Mesothelial cell of epicardium (in vitro differentiated cells): ENCODE data around the gene COL19A1. TPM values are rescaled to one million over a fixed set of nuclear protein-coding genes. Genes with fewer than 3 reads are reported as not detected.

Source experiments
- DNase-seq, 2 experiments: peaks; one replicate each; pipeline ENCODE4 v3.0.0; 2021; ENCODE audit warnings: low spot score in 2 of 2; ENCODE audit not compliant: unreplicated experiment in 2 of 2
- H3K27ac Mint-ChIP-seq: 2 replicates; pipeline ENCODE4 v1.8.0; 2021; ENCODE audit warnings: mixed read lengths
- H3K27me3 Mint-ChIP-seq: 2 replicates; pipeline ENCODE4 v1.8.0; 2021; ENCODE audit warnings: low read depth, mixed read lengths
- H3K36me3 Mint-ChIP-seq: 2 replicates; pipeline ENCODE4 v1.8.0; 2021; ENCODE audit warnings: mixed read lengths
- H3K4me1 Mint-ChIP-seq: 2 replicates; pipeline ENCODE4 v1.8.0; 2021; ENCODE audit warnings: mixed read lengths
- H3K4me3 Mint-ChIP-seq: 2 replicates; pipeline ENCODE4 v1.8.0; 2021; ENCODE audit warnings: mild to moderate bottlenecking, moderate library complexity, mixed read lengths
- H3K9me3 Mint-ChIP-seq: 2 replicates; pipeline ENCODE4 v1.8.0; 2021; ENCODE audit warnings: mixed read lengths
- total RNA-seq: library from RNA; stranded (reverse); gene quantifications from 3 replicates; pipeline ENCODE4 v1.2.1, GENCODE V29; 2021
- TF ChIP-seq, protein P1 (sequence below): fragments of 200-600 bp; sonication (generic); IDR thresholded peaks from one replicate; pipeline ENCODE4 v1.5.0; 2021; ENCODE audit warnings: antibody characterized with exemption; ENCODE audit not compliant: unreplicated experiment

Gene COL19A1
- total RNA-seq, 1 donor from 2014 or later, result 0.25 TPM

DNA sequence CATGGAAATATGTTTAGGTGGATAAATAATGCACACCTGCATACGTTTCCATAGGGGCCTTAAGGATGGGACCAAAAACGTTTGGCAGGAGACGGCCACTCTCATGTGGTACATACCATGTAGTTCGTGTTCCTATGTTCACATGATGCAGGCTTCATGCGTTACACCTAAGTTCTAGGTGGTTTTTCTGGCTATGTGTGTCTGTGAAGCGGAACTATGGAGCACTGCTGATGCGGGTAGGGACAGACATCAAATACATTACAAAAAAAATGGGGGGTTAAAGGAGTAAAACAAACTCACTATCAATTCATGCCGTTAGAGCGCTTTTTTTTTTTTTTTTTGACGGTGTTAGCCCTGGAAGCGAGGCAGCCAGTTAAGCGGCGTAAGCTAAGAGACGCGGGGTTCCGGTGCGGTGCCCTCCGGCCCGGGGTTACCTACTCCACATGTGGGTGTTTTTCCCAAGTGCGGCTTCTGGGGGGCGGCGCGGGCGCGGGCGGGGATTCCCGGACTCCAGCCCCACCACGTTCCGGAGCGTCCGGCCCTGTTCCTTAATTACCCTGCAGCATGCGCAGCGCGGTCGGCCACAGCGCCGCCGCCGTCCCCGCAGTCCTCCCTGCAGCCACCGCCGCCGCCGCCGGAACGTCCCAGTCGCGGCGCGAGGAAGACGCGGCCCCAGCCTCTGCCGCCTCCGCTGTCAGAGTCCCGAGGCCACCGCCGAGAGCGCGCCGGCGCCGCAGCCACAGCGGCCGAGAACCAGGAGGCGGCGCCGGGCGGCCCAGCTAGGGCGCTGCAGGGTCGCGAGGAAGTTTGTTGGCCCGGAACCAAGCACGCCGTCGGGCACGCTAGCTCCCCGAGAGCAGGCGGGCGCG, 648 bp downstream of the COL19A1 start:
- Mint-ChIP-seq H3K4me3 (peak overlapping the region; percentile 71), H3K27me3 (peaks cover 45% of the 10 kb centered on the region), H3K9me3 (no peaks in the 10 kb centered on the region), H3K36me3 (no peaks in the 10 kb centered on the region), H3K4me1 (peaks cover 14% of the 10 kb centered on the region), H3K27ac (no peak overlapping the region)
- TF ChIP-seq, protein P1, sequence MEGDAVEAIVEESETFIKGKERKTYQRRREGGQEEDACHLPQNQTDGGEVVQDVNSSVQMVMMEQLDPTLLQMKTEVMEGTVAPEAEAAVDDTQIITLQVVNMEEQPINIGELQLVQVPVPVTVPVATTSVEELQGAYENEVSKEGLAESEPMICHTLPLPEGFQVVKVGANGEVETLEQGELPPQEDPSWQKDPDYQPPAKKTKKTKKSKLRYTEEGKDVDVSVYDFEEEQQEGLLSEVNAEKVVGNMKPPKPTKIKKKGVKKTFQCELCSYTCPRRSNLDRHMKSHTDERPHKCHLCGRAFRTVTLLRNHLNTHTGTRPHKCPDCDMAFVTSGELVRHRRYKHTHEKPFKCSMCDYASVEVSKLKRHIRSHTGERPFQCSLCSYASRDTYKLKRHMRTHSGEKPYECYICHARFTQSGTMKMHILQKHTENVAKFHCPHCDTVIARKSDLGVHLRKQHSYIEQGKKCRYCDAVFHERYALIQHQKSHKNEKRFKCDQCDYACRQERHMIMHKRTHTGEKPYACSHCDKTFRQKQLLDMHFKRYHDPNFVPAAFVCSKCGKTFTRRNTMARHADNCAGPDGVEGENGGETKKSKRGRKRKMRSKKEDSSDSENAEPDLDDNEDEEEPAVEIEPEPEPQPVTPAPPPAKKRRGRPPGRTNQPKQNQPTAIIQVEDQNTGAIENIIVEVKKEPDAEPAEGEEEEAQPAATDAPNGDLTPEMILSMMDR, result no peak
- DNase-seq, result peak; percentile 40 to 79

DNA sequence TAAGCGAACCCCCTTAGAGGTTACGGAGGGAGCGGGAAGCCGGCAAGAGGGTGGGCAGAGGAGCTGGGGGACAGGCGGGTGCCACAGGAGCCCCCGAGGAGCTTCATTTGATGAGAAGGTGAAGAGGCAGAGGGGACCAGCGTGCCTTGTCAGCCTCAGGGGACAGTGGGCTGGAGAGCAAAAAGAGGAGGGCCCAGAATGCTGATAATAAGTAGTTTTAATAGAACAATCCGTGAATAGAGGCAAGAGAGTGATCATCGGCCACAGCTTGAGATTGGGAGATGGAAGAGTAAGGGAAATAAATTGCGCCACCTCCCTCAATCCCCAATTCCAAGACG, 1.3 kb downstream of the COL19A1 start:
- Mint-ChIP-seq H3K9me3 (no peaks in the 10 kb centered on the region), H3K36me3 (no peaks in the 10 kb centered on the region), H3K4me3 (peak overlapping the region; percentile 71), H3K27me3 (peaks cover 45% of the 10 kb centered on the region), H3K27ac (no peak overlapping the region), H3K4me1 (peaks cover 14% of the 10 kb centered on the region)
- TF ChIP-seq, protein P1, result no peak
- DNase-seq, result no peak

- Mint-ChIP-seq H3K36me3 (no peaks in the 10 kb centered on the region), H3K9me3 (no peaks in the 10 kb centered on the region), H3K4me3 (peak overlapping the region; percentile 71), H3K4me1 (peaks cover 14% of the 10 kb centered on the region), H3K27ac (no peak overlapping the region), H3K27me3 (peaks cover 45% of the 10 kb centered on the region)
- TF ChIP-seq, protein P1, result no peak
- DNase-seq, result no peak
Observed at GRCh38 chr6:69868252-69868804, 2.0 kb downstream of the COL19A1 start.

GRCh38 chr6:69868961-69869360, 2.6 kb downstream of the COL19A1 start:
- H3K27ac Mint-ChIP-seq, result no peak overlapping the region
- no peaks in the 10 kb centered on the region for H3K9me3 Mint-ChIP-seq
- H3K4me1 Mint-ChIP-seq, result peaks cover 14% of the 10 kb centered on the region
- H3K4me3 Mint-ChIP-seq, result no peak overlapping the region
- H3K36me3 Mint-ChIP-seq, result no peaks in the 10 kb centered on the region
- TF ChIP-seq, protein P1, result no peak
- H3K27me3 Mint-ChIP-seq, result peaks cover 43% of the 10 kb centered on the region
- DNase-seq, result no peak

GRCh38 chr6:69871107-69871506, 4.8 kb downstream of the COL19A1 start:
- Mint-ChIP-seq H3K9me3 (no peaks in the 10 kb centered on the region), H3K36me3 (no peaks in the 10 kb centered on the region), H3K27ac (no peak overlapping the region), H3K4me1 (peaks cover 14% of the 10 kb centered on the region), H3K27me3 (peaks cover 33% of the 10 kb centered on the region), H3K4me3 (no peak overlapping the region)
- TF ChIP-seq, protein P1, result no peak
- DNase-seq, result no peak
